WTC11 (cell line): ENCODE measurements around the gene UBXN2A.
A peak's percentile ranks its signal among the peaks of the same experiment; 100 is the strongest.

Experiments
- CREB1 ChIP-seq: sonication (generic); formaldehyde crosslinking; IDR thresholded peaks from 2 replicates; pipeline ENCODE4 v1.8.0; 2023; ENCODE audit warnings: mild to moderate bottlenecking, missing genetic modification reagents
- CREM ChIP-seq: sonication (generic); formaldehyde crosslinking; IDR thresholded peaks from 2 replicates; pipeline ENCODE4 v1.8.1; 2022; ENCODE audit warnings: mild to moderate bottlenecking, missing genetic modification reagents, moderate library complexity
- CTCF ChIP-seq: fragments of 200-600 bp; IDR thresholded peaks from 2 replicates; pipeline ENCODE4 v1.8.0; 2022; ENCODE audit warnings: antibody characterized with exemption
- HMGA2 ChIP-seq: fragments of 250-450 bp; sonication (Bioruptor Pico); IDR thresholded peaks from 2 replicates; pipeline ENCODE4 v1.4.0; 2021; ENCODE audit warnings: mild to moderate bottlenecking, moderate library complexity
- MLX ChIP-seq: sonication (generic); formaldehyde crosslinking; IDR thresholded peaks from 2 replicates; pipeline ENCODE4 v1.8.1; 2023; ENCODE audit warnings: mild to moderate bottlenecking, missing genetic modification reagents, moderate library complexity
- NFYB ChIP-seq: sonication (generic); formaldehyde crosslinking; conservative IDR thresholded peaks from 2 replicates; pipeline ENCODE4 v1.8.0; 2022; ENCODE audit warnings: low read depth, missing genetic modification reagents
- STAT6 ChIP-seq: sonication (generic); formaldehyde crosslinking; conservative IDR thresholded peaks from 2 replicates; pipeline ENCODE4 v1.8.1; 2023; ENCODE audit warnings: mild to moderate bottlenecking, low read depth, missing genetic modification reagents, moderate library complexity
- TEAD4 ChIP-seq: sonication (generic); formaldehyde crosslinking; IDR thresholded peaks from 2 replicates; pipeline ENCODE4 v1.8.0; 2022; ENCODE audit warnings: mild to moderate bottlenecking, missing genetic modification reagents
- ZBTB21 ChIP-seq: sonication (generic); formaldehyde crosslinking; IDR thresholded peaks from 2 replicates; pipeline ENCODE4 v1.8.1; 2023; ENCODE audit warnings: mild to moderate bottlenecking, missing genetic modification reagents, borderline replicate concordance
- ZNF121 ChIP-seq: sonication (generic); formaldehyde crosslinking; IDR thresholded peaks from 2 replicates; pipeline ENCODE4 v1.8.0; 2023; ENCODE audit warnings: missing genetic modification reagents

- TF ChIP-seq CTCF (no peak), CREB1 (no peak), ZNF121 (CRISPR knock-in tag) (peak; percentile 60), CREM (CRISPR knock-in tag) (no peak), MLX (CRISPR knock-in tag) (no peak), TEAD4 (CRISPR knock-in tag) (no peak), ZBTB21 (CRISPR knock-in tag) (no peak), HMGA2 (CRISPR knock-in tag) (no peak), NFYB (CRISPR knock-in tag) (no peak), STAT6 (CRISPR knock-in tag) (no peak)
Measured at GRCh38 chr2:24010477-24011249, 70.4 kb downstream of the UBXN2A start.
